DOHH2 (cell line): ENCODE data around the gene TMEM60.

ENCODE experiments used
- CTCF ChIP-seq: fragments of 200-600 bp; sonication (generic); IDR thresholded peaks from one replicate; pipeline ENCODE4 v1.5.1; 2014; ENCODE audit warnings: antibody characterized with exemption, mild to moderate bottlenecking, low read depth, low read length; ENCODE audit not compliant: poor library complexity, severe bottlenecking
- EZH2phosphoT487 ChIP-seq: fragments of 200-600 bp; sonication (generic); IDR thresholded peaks from 2 replicates; pipeline ENCODE4 v1.6.1; 2017; ENCODE audit warnings: borderline replicate concordance, mild to moderate bottlenecking, antibody characterized with exemption, low read length, moderate library complexity, mixed read lengths

DNA sequence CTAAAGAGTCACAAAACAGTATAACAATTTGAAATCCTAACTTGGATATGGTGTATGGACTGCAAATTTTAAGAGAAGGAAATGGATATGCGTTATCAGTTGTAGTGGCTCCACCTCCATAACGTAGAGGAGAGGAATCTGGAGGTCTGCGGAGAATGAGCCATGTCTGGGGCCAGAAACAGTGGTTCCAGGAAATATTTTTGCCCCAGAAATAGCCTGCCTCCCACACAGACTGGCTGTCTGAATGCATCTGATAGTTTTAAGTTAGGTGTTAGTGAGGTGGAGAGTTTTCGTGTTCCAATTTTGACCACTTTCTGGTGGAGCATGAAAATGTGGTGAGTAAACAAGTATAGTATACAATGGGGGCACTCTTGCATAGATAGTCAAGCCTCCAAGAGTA is 1.9 kb upstream of the TMEM60 start:
- TF ChIP-seq CTCF (no peak), EZH2phosphoT487 (no peak)
